HUES6 (cell line): ENCODE data around the gene SEC22A.

ENCODE experiments used
- H3K27ac ChIP-seq: 2 replicates; pipeline ENCODE4 v1.7.0; 2013; ENCODE audit warnings: low read depth, mild to moderate bottlenecking, low read length, inconsistent platforms
- H3K27me3 ChIP-seq: 2 replicates; pipeline ENCODE4 v1.6.1; 2013; ENCODE audit warnings: low read length; ENCODE audit not compliant: control insufficient read depth, insufficient read depth
- H3K36me3 ChIP-seq: 2 replicates; pipeline ENCODE4 v1.6.1; 2013; ENCODE audit warnings: low read length; ENCODE audit not compliant: control insufficient read depth, insufficient read depth
- H3K4me1 ChIP-seq: 2 replicates; pipeline ENCODE4 v1.6.1; 2013; ENCODE audit warnings: low read length; ENCODE audit not compliant: control insufficient read depth, insufficient read depth
- H3K4me3 ChIP-seq: 2 replicates; pipeline ENCODE4 v1.5.1; 2013; ENCODE audit warnings: low read depth, low read length
- H3K9ac ChIP-seq: one replicate; pipeline ENCODE4 v1.6.1; 2013; ENCODE audit warnings: mild to moderate bottlenecking, low read length
- H3K9me3 ChIP-seq: 2 replicates; pipeline ENCODE4 v1.6.1; 2013; ENCODE audit warnings: low read depth, low read length; ENCODE audit not compliant: control insufficient read depth, insufficient read depth

Gene SEC22A

DNA sequence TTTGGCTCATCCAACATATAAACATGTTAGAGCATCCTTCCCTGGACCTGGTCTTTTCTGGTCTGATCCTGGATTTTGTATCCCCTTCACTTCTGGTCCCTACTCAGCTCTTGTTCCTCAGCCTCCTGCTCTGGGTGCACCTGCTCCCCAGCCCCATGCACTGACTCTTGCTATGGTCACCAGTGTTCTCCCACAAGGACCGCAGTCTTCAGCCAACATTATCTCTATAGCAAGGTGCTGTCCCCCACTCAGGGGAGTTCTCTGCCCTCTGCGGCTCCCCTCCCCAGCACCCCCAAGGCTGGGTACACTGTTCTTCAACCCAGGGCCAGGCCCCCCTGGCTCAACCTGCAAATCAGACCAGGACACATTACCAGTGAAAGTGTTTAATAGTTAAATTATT lies 80.2 kb downstream of the SEC22A start:
- Histone ChIP-seq H3K27ac (no peak overlapping the region), H3K9me3 (no peaks in the 10 kb centered on the region), H3K27me3 (no peaks in the 10 kb centered on the region), H3K4me1 (peaks cover 12% of the 10 kb centered on the region; the same call in 1 of the 2 replicates), H3K9ac (no peak overlapping the region), H3K4me3 (no peak overlapping the region), H3K36me3 (peaks cover 12% of the 10 kb centered on the region)

DNA sequence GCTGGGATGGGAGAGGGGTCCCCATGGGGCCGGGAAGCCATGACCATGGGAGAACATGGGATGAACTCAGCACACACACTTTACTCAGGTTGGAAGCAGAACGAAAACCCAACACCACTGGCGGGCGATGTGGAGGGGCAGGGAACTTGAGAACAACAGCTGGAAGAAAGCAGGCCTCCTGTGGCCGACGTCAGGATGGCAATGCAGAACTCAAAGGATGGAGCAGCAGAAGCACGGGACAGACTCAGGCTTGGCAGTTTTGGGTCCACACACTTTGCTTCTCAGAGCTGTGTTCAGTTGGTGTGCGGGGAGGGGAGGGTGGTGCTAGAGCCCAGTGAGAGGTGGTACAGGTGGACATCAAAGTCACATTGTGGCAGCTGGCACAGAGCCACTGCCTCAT lies 80.7 kb downstream of the SEC22A start:
- no peaks in the 10 kb centered on the region for H3K27me3 ChIP-seq
- H3K9ac ChIP-seq, result no peak overlapping the region
- H3K9me3 ChIP-seq, result no peaks in the 10 kb centered on the region
- no peak overlapping the region for H3K27ac ChIP-seq
- H3K4me3 ChIP-seq, result no peak overlapping the region
- peaks cover 12% of the 10 kb centered on the region for H3K36me3 ChIP-seq
- H3K4me1 ChIP-seq, result peaks cover 12% of the 10 kb centered on the region; the same call in 1 of the 2 replicates

DNA sequence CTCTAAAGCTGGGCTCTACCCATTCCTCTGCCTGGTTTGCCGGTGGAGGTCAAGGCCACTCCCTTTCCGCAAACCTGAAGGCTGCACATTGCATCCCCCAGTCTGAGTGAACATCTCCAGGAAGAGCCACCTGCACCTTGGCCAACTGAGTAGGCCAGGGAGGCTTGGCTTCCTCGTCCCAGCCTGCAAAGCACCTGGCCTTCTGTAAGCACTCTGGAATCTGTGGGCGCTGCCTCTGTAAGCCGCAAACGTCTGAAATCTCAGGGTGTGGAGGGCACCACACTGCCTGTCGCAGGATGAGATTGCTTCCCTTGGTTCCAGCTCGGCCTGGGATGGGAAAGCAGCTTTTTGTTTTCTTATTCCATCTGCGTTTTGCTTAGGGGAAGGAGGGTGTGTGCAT lies 81.3 kb downstream of the SEC22A start:
- no peak overlapping the region for H3K27ac ChIP-seq
- H3K4me1 ChIP-seq, result peaks cover 10% of the 10 kb centered on the region; the same call in 1 of the 2 replicates
- H3K36me3 ChIP-seq, result peaks cover 12% of the 10 kb centered on the region
- H3K4me3 ChIP-seq, result no peak overlapping the region
- H3K27me3 ChIP-seq, result no peaks in the 10 kb centered on the region
- no peaks in the 10 kb centered on the region for H3K9me3 ChIP-seq
- no peak overlapping the region for H3K9ac ChIP-seq

DNA sequence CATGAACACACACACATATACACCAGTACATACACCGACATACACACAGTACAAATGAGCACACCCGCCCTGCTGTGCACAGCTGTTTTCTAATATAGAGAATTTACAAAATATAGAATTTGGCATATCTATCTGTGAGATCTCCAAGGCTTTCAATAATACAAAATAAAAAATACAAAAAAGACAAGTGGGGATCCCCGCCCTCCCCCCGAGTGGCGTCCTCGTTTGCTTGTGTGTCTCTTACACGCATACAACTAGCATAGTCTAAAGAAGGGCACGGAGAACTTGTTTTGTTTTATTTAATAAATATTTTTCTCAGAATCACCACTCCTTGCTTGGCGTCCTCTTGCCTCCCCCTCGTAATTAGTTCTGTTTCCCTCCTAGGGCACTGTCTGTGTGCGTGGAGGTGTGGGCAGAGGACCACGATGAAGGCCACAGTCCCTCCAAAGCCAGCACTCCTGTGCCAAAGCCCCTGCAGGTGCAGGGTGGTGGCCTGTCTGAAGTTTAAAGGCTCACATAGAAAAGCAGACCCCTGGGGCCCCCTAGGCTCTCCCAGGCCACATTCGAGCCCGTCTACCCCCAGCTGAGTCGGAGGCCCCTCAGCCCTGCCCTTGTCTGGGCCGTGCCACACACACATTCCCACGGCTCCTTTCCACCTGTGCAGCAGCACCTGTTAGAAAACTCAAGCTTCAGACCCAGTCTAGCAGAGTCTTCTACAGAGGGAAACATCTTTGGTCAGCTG lies 82.1 kb downstream of the SEC22A start:
- H3K27ac ChIP-seq, result no peak overlapping the region
- no peak overlapping the region for H3K4me3 ChIP-seq
- no peaks in the 10 kb centered on the region for H3K27me3 ChIP-seq
- peaks cover 12% of the 10 kb centered on the region for H3K36me3 ChIP-seq
- no peaks in the 10 kb centered on the region for H3K9me3 ChIP-seq
- H3K9ac ChIP-seq, result no peak overlapping the region
- H3K4me1 ChIP-seq, result 0 out of 2 replicates have a peak, but pooled peaks cover 2% of the 10 kb centered on the region

DNA sequence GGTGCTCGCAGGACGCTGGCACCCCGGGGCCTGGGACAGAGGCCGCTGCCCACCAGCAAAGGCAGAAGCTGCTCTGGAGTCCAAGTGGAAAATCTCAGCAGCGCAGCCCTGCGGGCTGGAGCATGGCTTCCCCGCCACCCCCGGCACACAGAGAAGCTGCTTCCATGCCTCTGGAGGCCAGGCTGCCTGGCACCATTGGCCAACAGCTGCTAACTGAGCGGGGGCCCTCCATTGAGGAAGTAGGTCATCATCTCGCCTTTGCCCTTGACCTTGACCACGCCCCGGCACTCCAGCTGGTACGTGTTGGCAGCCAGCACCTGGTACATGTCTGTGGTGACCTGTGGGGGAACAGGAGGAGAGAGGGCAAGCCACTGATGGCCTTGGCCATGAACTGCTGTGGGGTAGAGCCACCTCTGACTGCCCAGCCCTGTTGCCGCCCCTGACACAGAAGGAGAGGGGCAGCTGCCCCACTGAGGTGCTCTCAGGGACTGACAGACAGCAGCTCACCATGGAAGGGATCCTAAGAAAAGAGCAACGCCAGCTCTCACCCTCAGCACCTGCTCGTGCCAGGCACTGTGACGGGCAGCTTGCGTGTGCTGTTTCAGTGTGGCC lies 82.8 kb downstream of the SEC22A start:
- no peaks in the 10 kb centered on the region for H3K27me3 ChIP-seq
- no peak overlapping the region for H3K4me3 ChIP-seq
- peaks cover 15% of the 10 kb centered on the region for H3K36me3 ChIP-seq
- no peak overlapping the region for H3K9ac ChIP-seq
- no peak overlapping the region for H3K27ac ChIP-seq
- no peaks in the 10 kb centered on the region for H3K9me3 ChIP-seq
- H3K4me1 ChIP-seq, result no peaks in the 10 kb centered on the region

DNA sequence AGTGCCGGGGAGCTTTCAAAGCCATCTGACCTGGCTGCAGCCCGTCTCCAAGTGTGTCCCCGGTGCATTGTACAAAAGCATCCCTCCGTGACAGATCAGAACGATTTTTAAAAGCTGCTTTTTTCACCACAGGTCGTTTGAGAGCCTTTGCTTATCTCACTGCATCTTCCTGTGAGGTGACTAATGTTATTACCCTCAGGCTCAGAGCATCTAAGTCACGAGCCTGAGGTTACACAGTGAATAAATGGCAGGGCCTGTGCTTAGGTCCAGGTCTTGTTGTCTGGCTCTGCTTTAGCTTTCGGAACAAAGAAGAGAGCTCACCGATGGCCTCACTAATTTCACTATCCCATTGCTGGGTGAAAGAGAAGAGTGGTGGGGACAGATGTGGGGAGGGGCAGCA lies 83.3 kb downstream of the SEC22A start:
- Histone ChIP-seq H3K9me3 (no peaks in the 10 kb centered on the region), H3K27me3 (no peaks in the 10 kb centered on the region), H3K4me3 (no peak overlapping the region), H3K27ac (no peak overlapping the region), H3K9ac (no peak overlapping the region), H3K4me1 (no peaks in the 10 kb centered on the region), H3K36me3 (peaks cover 21% of the 10 kb centered on the region)

DNA sequence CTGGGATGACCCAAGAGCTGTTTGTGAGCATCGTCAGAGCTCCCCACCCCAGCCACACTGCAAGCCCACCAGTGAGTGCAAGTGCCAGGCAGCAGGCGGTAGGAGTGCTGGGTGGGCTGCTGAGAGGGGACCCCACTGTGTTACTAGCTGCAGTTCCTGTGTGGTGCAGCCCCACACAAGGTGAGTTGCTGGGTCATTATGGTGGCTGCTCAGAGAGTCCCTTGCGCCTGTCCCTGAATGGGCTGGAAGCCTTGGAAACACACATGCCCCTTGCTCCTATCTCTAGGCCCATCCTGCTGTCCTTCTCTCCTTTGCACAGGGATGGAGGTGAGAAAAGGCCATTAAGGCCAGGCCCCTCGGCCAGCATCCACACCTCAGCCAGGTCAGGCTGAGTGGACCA lies 83.7 kb downstream of the SEC22A start:
- H3K4me1 ChIP-seq, result no peaks in the 10 kb centered on the region
- no peak overlapping the region for H3K27ac ChIP-seq
- H3K9me3 ChIP-seq, result no peaks in the 10 kb centered on the region
- H3K9ac ChIP-seq, result no peak overlapping the region
- peaks cover 21% of the 10 kb centered on the region for H3K36me3 ChIP-seq
- no peak overlapping the region for H3K4me3 ChIP-seq
- no peaks in the 10 kb centered on the region for H3K27me3 ChIP-seq

DNA sequence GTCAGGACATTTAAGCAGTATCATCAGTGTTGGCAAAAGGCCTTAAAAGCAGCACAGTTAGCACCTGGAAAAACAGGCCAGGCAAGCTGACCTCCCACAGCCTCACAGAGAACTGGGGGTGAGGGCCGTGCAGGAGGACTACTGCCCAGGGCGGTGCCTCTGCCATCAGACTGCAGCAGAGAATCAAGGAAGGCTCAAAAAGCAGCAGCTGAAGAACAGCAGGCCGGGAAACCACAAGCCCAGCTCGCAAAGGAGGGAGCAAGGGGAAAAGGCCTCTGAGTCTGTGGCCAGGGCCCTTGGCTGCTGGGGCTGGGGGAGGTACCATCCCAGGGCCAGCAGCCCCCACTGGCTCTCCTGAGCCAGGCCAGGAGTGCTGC lies 84.2 kb downstream of the SEC22A start:
- H3K27ac ChIP-seq, result no peak overlapping the region
- no peak overlapping the region for H3K4me3 ChIP-seq
- H3K27me3 ChIP-seq, result no peaks in the 10 kb centered on the region
- no peak overlapping the region for H3K9ac ChIP-seq
- no peaks in the 10 kb centered on the region for H3K4me1 ChIP-seq
- peaks cover 24% of the 10 kb centered on the region for H3K36me3 ChIP-seq
- H3K9me3 ChIP-seq, result no peaks in the 10 kb centered on the region

DNA sequence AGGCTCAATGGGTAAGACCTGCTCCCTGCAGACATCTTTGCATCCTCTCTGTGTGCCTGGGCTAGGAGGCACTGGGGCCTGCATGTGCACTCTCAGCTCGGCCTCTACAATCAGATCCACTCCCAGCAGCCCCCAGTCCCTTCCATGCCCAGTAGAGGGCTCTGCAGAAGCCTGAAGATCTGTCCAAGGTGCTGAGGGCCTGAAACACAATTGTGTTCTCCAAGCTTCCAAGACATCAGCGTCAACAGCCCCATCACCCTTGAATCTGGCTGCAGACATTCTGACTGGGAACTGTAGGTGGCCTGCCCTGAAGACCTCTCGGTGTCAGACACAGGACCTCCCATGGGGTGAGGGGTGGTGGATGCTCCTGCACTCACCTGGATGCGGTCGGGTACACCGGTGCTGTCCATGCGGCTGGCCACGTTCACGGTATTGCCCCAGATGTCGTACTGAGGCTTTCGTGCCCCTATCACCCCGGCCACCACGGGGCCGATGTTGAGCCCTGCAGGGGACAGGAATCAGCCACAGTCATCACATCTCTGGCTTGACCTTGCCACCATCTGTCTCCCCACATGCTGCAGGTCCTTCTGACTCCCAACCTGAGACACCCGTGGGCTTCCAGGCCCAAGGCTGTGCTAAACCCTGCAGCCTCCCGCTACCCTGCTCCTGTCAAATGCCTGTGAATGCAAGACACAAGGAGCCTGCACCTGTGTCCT lies 84.7 kb downstream of the SEC22A start:
- no peak overlapping the region for H3K27ac ChIP-seq
- H3K9me3 ChIP-seq, result no peaks in the 10 kb centered on the region
- no peak overlapping the region for H3K9ac ChIP-seq
- peaks cover 27% of the 10 kb centered on the region for H3K36me3 ChIP-seq
- H3K4me3 ChIP-seq, result no peak overlapping the region
- H3K4me1 ChIP-seq, result no peaks in the 10 kb centered on the region
- no peaks in the 10 kb centered on the region for H3K27me3 ChIP-seq

DNA sequence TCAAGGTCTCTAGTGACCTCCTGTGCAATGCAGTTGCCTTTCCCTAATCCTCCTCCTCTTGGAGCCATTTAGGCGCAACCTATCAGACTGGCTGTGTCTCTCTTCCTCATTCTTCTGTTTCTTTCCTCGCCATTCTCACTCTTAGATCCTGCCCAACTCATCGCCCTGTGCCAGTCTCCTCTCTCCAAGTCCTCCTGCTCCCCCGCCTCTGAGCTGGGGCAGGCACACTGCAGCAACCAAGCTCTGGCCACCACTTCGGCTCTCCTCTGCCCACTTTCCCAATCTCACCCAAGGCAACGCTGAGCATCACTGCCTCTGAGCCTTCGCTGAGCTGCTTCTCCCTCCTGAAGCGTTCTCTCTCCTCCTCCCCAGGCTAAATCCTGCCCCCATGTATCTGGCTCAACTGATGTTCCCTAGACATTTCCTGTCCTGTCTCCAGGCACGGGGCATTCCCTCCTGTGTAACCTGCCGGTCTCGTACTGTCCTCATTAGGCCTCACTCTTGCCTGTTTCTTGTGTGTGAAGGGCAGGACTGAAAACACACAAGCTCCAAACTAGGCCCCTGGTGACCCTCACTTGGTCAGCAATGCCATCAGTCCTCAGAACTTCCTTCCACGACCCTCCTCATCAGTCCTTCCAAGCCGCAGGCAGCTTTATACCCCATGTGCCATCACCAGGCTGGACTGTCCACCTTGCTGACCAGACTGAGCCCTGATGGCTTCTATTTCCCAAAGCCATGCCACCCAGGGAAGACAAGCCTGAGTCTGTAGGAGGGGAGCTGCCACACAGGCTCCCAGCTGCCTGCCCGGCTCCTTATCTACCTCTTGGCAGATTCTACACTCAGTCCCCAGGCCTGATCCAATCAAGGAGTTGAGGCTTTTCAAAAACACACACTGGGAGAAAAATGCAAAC lies 85.6 kb downstream of the SEC22A start:
- Histone ChIP-seq H3K9me3 (no peaks in the 10 kb centered on the region), H3K36me3 (peaks cover 27% of the 10 kb centered on the region), H3K27ac (no peak overlapping the region), H3K9ac (no peak overlapping the region), H3K4me1 (no peaks in the 10 kb centered on the region), H3K4me3 (no peak overlapping the region), H3K27me3 (no peaks in the 10 kb centered on the region)
